GM18517 (cell line): Measurements from ENCODE around the gene UGT1A7.
"Not testable (repeated sequence)": the region's sequence is repeated elsewhere in the genome, so short reads cannot be mapped to it uniquely, and the experiment has no call there.

ENCODE experiments used
- ATAC-seq: cut with Tn5 transposase; IDR thresholded peaks from one replicate; pipeline ENCODE4 v1.9.1; 2021; ENCODE audit warnings: mild to moderate bottlenecking, moderate library complexity; ENCODE audit not compliant: unreplicated experiment

Gene UGT1A7

GRCh38 chr2:233711312-233712008, 29.8 kb downstream of the UGT1A7 start:
- ATAC-seq, result no peak

- ATAC-seq, result no peak
Observed at GRCh38 chr2:233712611-233713261, 31.0 kb downstream of the UGT1A7 start, which contains the start of gene UGT1A5. UGT1A5 (plus strand) TSS chr2:233712907; CDS start chr2:233712992, 85 bp downstream.

- no peak for ATAC-seq
Observed at GRCh38 chr2:233713262-233713615, 31.5 kb downstream of the UGT1A7 start.

GRCh38 chr2:233714121-233714520, 32.4 kb downstream of the UGT1A7 start:
- ATAC-seq, result no peak

- ATAC-seq, result no peak
Observed at GRCh38 chr2:233718552-233718951, 36.9 kb downstream of the UGT1A7 start, which contains the start of gene UGT1A4. UGT1A4 (plus strand) TSS chr2:233718736; CDS start chr2:233718821, 85 bp downstream.

GRCh38 chr2:233728723-233729301, 47.1 kb downstream of the UGT1A7 start, which contains the start of gene UGT1A3:
UGT1A3 (plus strand) TSS chr2:233729042; CDS start chr2:233729127, 85 bp downstream.
- ATAC-seq, result no peak

- ATAC-seq, result not testable (repeated sequence)
Observed at GRCh38 chr2:233736868-233737653, 55.4 kb downstream of the UGT1A7 start.

GRCh38 chr2:233740870-233741269, 59.2 kb downstream of the UGT1A7 start:
- no peak for ATAC-seq

GRCh38 chr2:233743464-233744259, 62.0 kb downstream of the UGT1A7 start:
- no peak for ATAC-seq

- ATAC-seq, result no peak
Observed at GRCh38 chr2:233745073-233745755, 63.5 kb downstream of the UGT1A7 start.

GRCh38 chr2:233745838-233746237, 64.1 kb downstream of the UGT1A7 start:
- not testable (repeated sequence) for ATAC-seq

GRCh38 chr2:233746475-233747282, 65.0 kb downstream of the UGT1A7 start:
- no peak for ATAC-seq

- ATAC-seq, result no peak
Observed at GRCh38 chr2:233747283-233747544, 65.5 kb downstream of the UGT1A7 start.

- not testable (repeated sequence) for ATAC-seq
Observed at GRCh38 chr2:233750689-233751088, 69.0 kb downstream of the UGT1A7 start.

GRCh38 chr2:233751212-233752009, 69.7 kb downstream of the UGT1A7 start:
- ATAC-seq, result not testable (repeated sequence)

GRCh38 chr2:233754872-233755611, 73.3 kb downstream of the UGT1A7 start:
- no peak for ATAC-seq

GRCh38 chr2:233756429-233757081, 74.9 kb downstream of the UGT1A7 start:
- no peak for ATAC-seq
